SIG-M5 treated with dmso at 0.1 percent for 504 hours (cell line): ENCODE results near the gene LMAN2.
A peak's percentile ranks its signal among the peaks of the same experiment; 100 is the strongest.
"Not testable (repeated sequence)": the region's sequence is repeated elsewhere in the genome, so short reads cannot be mapped to it uniquely, and the experiment has no call there.

Experiments used
- DNase-seq: peaks from one replicate; lab custom pipeline; 2025; ENCODE audit not compliant: unreplicated experiment; lab: John Stamatoyannopoulos, UW

The LMAN2 gene

GRCh38 chr5:177365845-177366527, 14.5 kb upstream of the LMAN2 start:
- no peak for DNase-seq

GRCh38 chr5:177364159-177364962, 12.9 kb upstream of the LMAN2 start:
- no peak for DNase-seq

GRCh38 chr5:177363565-177363964, 12.1 kb upstream of the LMAN2 start:
- DNase-seq = no peak

GRCh38 chr5:177362610-177363507, 11.4 kb upstream of the LMAN2 start:
- DNase-seq = peak; percentile 20

GRCh38 chr5:177362292-177362609, 10.8 kb upstream of the LMAN2 start:
- no peak for DNase-seq

GRCh38 chr5:177361418-177362291, 10.2 kb upstream of the LMAN2 start:
- no peak for DNase-seq

DNA sequence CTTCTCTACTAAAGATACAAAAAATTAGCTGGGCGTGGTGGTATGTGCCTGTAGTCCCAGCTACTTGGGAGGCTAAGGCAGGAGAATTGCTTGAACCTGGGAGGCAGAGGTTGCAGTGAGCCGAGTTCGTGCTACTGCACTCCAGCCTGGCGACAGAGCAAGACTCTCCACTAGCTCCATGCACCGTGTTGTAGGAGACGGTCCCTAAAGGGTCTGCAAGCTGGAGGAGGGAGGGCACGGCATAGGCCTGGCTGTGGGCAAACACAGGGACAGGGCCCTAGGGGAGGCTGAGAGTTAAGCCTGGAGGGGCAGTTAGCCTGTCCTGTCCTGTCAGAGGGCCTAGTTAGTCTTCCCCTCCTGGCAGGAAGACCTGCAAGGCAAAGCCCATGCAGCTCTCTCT, 9.3 kb upstream of the LMAN2 start:
- DNase-seq = not testable (repeated sequence)

GRCh38 chr5:177359860-177360259, 8.4 kb upstream of the LMAN2 start:
- no peak for DNase-seq

- no peak for DNase-seq
Observed at GRCh38 chr5:177359451-177359851, 8.0 kb upstream of the LMAN2 start.

GRCh38 chr5:177358370-177358819, 6.9 kb upstream of the LMAN2 start:
- DNase-seq = no peak

DNA sequence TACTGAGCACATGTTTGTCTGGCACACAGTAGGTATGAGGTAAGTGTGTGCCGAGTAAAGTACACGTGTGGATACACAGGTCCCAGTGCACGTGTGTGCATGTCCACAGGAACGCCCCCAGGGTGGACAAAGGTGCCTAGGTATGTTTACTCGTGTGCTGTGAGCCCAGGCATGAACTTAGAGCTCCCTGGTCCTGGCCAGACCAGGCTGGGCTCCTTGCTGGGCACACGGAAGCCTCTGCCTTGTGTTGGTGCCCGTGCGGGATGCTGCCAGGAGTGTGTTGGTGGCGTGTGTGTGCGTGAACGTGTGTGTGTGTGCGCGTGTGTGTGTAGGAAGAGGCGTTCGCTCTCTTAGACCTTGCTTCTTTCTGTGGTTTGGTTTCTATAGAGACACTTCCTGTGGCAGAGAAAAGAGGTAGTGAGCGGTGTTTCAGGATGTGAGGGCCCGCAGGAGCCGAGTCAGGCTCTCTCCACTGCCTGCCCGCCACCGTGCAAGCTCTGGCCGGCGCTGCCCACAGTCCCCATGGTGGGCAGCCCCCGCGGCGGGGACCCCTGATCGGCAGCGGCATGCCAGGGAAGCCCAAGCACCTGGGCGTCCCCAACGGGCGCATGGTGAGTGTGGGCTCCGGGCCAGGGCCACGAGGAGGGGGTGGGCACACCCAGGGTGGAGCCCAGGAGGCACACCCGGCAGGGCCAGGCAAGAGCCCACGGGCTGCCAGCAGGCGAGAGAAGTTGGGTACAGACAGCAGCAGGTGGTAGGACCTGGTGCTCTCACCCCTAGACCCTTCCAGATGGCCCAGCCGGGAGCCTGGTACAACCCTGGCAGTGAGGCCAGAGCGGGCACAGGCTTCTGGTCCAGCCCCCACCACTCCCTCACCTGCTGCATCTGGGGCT, 6.2 kb upstream of the LMAN2 start, which contains the start of gene RGS14:
Gene RGS14 (plus strand): TSS at position 466 of the 893 bp plus-strand sequence. CDS start 101 bp downstream, at position 567.
- peak; percentile 97 for DNase-seq

DNA sequence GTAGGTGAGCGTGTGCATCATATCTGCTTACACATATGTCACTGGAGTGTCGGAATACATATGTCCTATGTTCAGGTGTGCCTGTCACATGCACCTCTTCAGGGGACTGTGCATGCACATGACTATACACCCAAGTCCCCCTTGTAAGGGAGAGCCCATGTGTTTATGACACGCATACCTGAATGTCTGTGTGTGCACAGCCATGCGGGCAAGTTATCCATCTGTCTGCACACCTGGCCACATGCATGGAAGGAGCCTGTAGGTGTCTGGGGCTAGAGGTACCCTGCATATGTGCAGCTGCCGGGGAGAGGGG, 5.6 kb upstream of the LMAN2 start:
- DNase-seq = no peak

- no peak for DNase-seq
Observed at GRCh38 chr5:177356746-177357145, 5.3 kb upstream of the LMAN2 start.

DNA sequence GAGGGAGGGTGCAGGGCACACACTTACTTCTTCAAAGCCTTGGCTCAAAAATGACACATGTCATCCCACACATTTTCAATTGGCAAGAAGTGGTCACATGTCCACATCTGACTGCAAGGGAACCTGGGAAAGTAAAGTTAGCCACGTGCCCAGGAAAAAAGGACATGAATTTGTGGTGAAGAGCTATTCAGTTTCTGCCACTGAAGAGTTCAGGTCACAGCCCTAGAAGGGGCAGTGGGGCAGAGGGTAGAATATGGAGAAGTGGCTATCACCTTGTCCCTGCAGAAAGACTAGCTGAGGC, 4.3 kb upstream of the LMAN2 start:
- DNase-seq = no peak

DNA sequence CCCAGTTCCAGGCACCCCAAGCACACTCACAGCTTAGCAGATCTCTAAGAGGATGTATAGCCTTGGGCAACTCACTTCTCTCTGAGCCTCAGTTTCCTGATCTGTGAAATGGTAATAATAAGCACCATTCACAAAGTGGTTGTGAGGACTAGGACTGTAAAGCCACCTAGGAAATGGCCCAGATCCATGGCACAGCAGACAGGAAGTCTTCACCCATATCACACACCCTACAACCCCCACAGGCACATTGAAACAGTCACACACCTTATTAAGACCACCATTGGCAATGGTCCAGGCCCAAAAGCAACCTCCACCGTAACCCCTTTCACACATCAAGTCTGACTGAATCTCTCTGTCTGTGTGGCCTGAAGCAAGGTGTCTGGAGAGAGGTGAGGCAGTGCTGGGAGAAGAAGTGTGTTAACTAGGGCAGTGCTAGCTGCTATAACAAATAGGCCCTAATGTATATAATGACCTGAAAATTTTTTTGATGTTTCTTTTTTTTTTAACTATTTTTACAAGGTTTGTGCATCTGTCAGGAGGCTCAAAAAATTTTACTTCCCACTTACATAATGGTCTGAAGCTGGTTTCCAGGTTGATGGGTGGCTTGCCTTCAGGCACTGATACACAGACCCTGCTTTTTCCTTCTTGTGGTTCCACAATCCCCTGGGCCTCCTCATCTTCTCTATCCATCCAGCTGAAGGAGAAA, 3.8 kb upstream of the LMAN2 start:
- no peak for DNase-seq

DNA sequence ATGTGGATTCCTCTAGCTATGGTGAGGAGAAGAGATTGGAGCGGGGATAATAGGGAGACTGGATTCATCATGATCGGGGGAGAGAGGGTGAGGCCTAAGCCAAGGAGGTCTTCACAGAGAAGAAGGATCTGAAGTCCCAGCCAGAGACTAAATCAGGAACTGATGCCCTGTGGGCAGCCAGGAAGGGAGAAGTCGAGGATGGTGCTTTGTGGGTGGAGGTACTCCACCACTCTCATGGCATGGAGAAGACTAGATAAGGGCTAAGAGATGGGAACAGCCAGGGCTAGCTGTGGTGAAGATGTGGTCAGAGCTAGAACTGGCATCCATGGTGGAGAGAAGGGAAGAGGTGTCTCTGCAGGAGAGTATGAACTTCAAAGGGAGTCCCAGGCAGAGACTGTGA, 3.2 kb upstream of the LMAN2 start:
- DNase-seq = no peak

DNA sequence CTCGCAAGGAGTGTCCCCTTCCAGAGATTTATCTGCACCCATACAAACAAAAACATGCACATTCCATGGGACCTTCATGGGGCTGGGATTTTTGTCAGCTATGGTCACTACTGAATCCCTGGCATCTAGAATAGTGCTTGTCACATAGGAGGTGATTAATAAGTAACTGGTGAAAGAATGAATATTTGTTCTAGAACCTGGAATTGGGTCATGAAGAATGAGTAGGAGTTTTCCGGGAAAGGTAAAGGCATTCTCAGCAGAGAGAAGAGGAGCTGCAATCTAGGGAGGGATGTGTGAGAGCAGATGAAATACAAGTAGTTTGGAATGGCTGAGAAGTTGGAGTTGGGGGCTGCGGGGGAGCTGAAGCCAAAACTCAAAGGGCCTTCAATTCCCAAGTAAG, 2.8 kb upstream of the LMAN2 start:
- DNase-seq = no peak

- peak; percentile 20 for DNase-seq
Observed at GRCh38 chr5:177353093-177353492, 1.6 kb upstream of the LMAN2 start.

DNA sequence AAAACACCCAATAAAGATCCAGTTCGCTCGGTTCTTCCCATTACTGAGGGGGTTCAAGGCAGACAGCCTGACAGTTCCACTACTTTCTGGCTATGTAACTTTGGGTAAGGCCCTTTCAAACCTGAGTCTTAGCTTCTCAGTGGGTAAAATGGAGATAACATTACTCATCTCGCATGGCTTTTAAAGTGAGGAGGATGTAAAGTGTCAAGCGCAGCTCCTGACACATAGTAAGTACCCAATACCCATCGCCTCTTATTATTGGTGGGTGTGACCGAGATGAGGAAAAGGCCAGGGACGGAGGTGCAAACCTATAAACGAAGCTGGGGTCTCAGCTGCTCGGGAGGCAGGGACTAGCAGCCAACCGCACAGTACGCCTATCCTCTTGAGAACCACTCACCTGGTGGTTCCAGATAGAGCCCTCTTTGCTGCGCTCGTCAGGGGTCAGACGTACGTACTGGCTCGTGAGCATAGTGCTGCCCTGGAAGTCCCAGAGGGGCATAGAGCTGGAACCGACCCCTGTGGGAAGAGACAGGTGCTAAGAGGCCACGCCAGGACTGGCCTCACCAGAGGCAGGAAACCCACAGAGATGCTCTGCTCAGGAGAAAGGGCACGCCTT, 584 bp downstream of the LMAN2 start:
- no peak for DNase-seq
